Keratinocyte (primary cell): Measurements from ENCODE around the gene TRAM2. TPM values are rescaled to one million over a fixed set of nuclear protein-coding genes. Genes with fewer than 3 reads are reported as not detected.

Experiments
- DNase-seq: peaks from one replicate; pipeline ENCODE4 v3.0.0-alpha.2; 2011; ENCODE audit warnings: low read depth, missing footprints, low spot score
- FAIRE-seq: peaks from 2 replicates; lab custom pipeline; 2011; peaks lifted over from hg19 to GRCh38; lab: Jason Lieb, UNC
- H2AFZ ChIP-seq: 2 replicates; pipeline ENCODE4 v1.6.0; 2012; ENCODE audit warnings: low read length, control low read depth, inconsistent platforms; ENCODE audit not compliant: control insufficient read depth
- H3K27ac ChIP-seq: 2 replicates; pipeline ENCODE4 v1.5.1; 2011; ENCODE audit warnings: low read length; ENCODE audit not compliant: control insufficient read depth, insufficient read depth
- H3K27me3 ChIP-seq: 3 replicates; pipeline ENCODE4 v1.6.0; 2011; ENCODE audit warnings: low read length; ENCODE audit not compliant: control insufficient read depth, insufficient read depth; ENCODE audit errors: extremely low read depth
- H3K36me3 ChIP-seq, 2 experiments: 2 replicates in 1 of 2; 3 replicates in 1 of 2; pipeline ENCODE4 v1.5.1; 2011; ENCODE audit warnings: low read length in 2 of 2, mild to moderate bottlenecking in 1 of 2; ENCODE audit not compliant: control insufficient read depth in 2 of 2, insufficient read depth in 2 of 2; ENCODE audit errors: extremely low read depth in 1 of 2
- H3K4me1 ChIP-seq: 3 replicates; pipeline ENCODE4 v1.5.1; 2011; ENCODE audit warnings: low read length; ENCODE audit not compliant: control insufficient read depth, insufficient read depth; ENCODE audit errors: extremely low read depth
- H3K4me2 ChIP-seq: 3 replicates; pipeline ENCODE4 v1.6.0; 2011; ENCODE audit warnings: low read depth, low read length; ENCODE audit not compliant: control insufficient read depth, insufficient read depth; ENCODE audit errors: extremely low read depth
- H3K4me3 ChIP-seq, 3 experiments: fragments of 200-600 bp in 1 of 3; sonication (generic) in 1 of 3; 2 replicates in 2 of 3; 3 replicates in 1 of 3; pipeline ENCODE4 v1.5.1; 2011 to 2016; ENCODE audit warnings: low read length in 3 of 3, mild to moderate bottlenecking in 3 of 3, control low read depth in 2 of 3, inconsistent platforms in 1 of 3, low read depth in 1 of 3, mixed read lengths in 1 of 3, mixed run types in 1 of 3, moderate library complexity in 1 of 3; ENCODE audit not compliant: control insufficient read depth in 2 of 3, insufficient read depth in 2 of 3; ENCODE audit errors: extremely low read depth in 1 of 3
- H3K79me2 ChIP-seq: 2 replicates; pipeline ENCODE4 v1.6.0; 2012; ENCODE audit warnings: low read length; ENCODE audit not compliant: control insufficient read depth, insufficient read depth
- H3K9ac ChIP-seq: 3 replicates; pipeline ENCODE4 v1.6.0; 2011; ENCODE audit warnings: low read length; ENCODE audit not compliant: control insufficient read depth, insufficient read depth; ENCODE audit errors: extremely low read depth
- H3K9me1 ChIP-seq: 3 replicates; pipeline ENCODE4 v1.6.0; 2011; ENCODE audit warnings: low read length; ENCODE audit not compliant: control insufficient read depth, insufficient read depth; ENCODE audit errors: extremely low read depth
- H3K9me3 ChIP-seq: 2 replicates; pipeline ENCODE4 v1.5.1; 2012; ENCODE audit warnings: low read depth, low read length; ENCODE audit not compliant: control insufficient read depth
- H4K20me1 ChIP-seq: 3 replicates; pipeline ENCODE4 v1.6.0; 2011; ENCODE audit warnings: low read length; ENCODE audit not compliant: control insufficient read depth, insufficient read depth; ENCODE audit errors: extremely low read depth
- EZH2 ChIP-seq: IDR thresholded peaks from one replicate; pipeline ENCODE4 v1.6.1; 2012; ENCODE audit warnings: inconsistent platforms, mild to moderate bottlenecking, low read length, moderate library complexity
- dilution Hi-C: fragments of 300-500 bp; cut with MboI; formaldehyde crosslinking; loops from one replicate; pipeline ENCODE4 v1.7.0; 2020; ENCODE audit warnings: low sequenced_read_pairs; ENCODE audit not compliant: extremely low pct_ligation_motif_present
- polyA plus RNA-seq, 5 experiments: library from polyadenylated mRNA; depleted of rRNA in 3 of 5; stranded (reverse) in 3 of 5; stranded (forward) in 1 of 5; unstranded in 1 of 5; fragments of >200 nt; gene quantifications; 1 replicate in 1 of 5; 2 replicates in 3 of 5; 3 replicates in 1 of 5; pipeline versions ENCODE4 v1.2.1 to v1.2.3, GENCODE V29; 2011 to 2012; ENCODE audit warnings: missing spikeins in 2 of 5, low read depth in 1 of 5, low replicate concordance in 1 of 5
- TF ChIP-seq, protein P1 (sequence below), 3 experiments: IDR thresholded peaks in 1 of 3; conservative IDR thresholded peaks in 1 of 3; optimal IDR thresholded peaks in 1 of 3; 2 replicates in 2 of 3; 3 replicates in 1 of 3; pipeline versions ENCODE3 to v1.5.1; 2011; ENCODE audit warnings: low read length in 3 of 3, mild to moderate bottlenecking in 3 of 3, moderate library complexity in 2 of 3, control low read depth in 1 of 3, inconsistent platforms in 1 of 3; ENCODE audit not compliant: insufficient read depth in 2 of 3; ENCODE audit errors: extremely low read depth in 1 of 3

The TRAM2 gene
- polyA plus RNA-seq, 1 donor (not counting 4 experiments of a cell fraction or from before 2014, with no cell fraction given) = 9.2 TPM

DNA sequence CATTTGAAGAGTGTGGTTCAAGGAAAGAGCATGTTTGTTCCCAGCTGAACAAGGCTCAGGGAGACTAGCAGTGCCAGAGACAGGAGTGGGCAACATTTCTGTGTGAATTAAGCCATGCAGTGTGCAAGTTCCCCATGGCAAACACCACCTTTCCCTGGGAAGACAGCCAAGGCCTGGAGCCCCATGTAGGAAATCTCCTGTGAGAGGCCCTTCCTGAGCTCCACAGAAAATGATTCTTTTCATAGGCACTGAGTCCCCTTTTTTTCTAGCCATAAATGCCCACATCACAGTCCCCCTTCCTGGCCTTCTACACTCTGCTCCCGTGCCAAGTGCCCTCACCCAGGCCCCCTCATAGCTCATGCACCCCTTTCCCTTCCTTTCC lies 11.8 kb upstream of the TRAM2 start:
- Histone ChIP-seq H3K79me2 (no peaks in the 10 kb centered on the region), H3K4me2 (no peak overlapping the region), H3K4me1 (peaks cover 3% of the 10 kb centered on the region)

DNA sequence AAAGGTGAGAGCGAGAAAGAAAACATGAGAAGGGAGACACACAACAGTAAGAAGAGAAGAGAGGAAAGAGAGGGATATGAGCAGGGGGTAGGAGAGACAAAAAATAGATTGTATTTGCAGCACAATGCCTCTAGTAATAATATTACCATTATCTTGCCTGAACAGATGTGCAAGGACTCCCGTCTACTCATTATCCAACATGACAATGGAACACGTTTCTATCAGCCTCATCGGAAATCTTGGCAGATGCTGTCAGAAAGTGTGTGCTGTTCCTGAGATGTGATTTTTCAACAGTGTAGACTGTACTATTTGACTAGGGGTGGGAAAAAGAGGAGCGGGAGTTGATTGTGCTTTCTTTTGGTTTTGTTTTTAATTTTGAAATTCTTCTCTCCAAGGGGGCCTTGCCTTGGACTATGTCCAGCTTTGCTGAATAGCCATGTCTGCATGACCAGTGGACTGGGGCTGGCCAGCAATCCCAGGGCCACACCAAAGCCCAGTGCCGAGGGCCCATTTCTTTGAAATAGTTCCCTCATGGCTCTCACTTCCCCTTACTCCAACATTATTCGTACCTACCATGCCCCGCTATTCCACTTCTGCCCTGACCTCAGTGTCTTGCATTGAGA lies 11.3 kb upstream of the TRAM2 start:
- TF ChIP-seq EZH2 = no peak
- TF ChIP-seq, protein P1, sequence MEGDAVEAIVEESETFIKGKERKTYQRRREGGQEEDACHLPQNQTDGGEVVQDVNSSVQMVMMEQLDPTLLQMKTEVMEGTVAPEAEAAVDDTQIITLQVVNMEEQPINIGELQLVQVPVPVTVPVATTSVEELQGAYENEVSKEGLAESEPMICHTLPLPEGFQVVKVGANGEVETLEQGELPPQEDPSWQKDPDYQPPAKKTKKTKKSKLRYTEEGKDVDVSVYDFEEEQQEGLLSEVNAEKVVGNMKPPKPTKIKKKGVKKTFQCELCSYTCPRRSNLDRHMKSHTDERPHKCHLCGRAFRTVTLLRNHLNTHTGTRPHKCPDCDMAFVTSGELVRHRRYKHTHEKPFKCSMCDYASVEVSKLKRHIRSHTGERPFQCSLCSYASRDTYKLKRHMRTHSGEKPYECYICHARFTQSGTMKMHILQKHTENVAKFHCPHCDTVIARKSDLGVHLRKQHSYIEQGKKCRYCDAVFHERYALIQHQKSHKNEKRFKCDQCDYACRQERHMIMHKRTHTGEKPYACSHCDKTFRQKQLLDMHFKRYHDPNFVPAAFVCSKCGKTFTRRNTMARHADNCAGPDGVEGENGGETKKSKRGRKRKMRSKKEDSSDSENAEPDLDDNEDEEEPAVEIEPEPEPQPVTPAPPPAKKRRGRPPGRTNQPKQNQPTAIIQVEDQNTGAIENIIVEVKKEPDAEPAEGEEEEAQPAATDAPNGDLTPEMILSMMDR (optimal IDR thresholded peaks at IDR 0.05 in 1 of 3, IDR thresholded peaks at IDR 0.05 in 1 of 3, conservative IDR thresholded peaks at IDR 0.05 in 1 of 3; ENCODE audit: extremely low read depth in 1 of 3, insufficient read depth in 2 of 3, low read length in 3 of 3) = no peak
- H3K27ac ChIP-seq = no peak overlapping the region
- H3K9me3 ChIP-seq = no peaks in the 10 kb centered on the region
- dilution Hi-C loops = no loop called here
- H3K27me3 ChIP-seq = no peaks in the 10 kb centered on the region
- H3K4me1 ChIP-seq = peaks cover 3% of the 10 kb centered on the region
- H4K20me1 ChIP-seq = no peaks in the 10 kb centered on the region
- no peak overlapping the region for H3K4me3 ChIP-seq
- DNase-seq = no peak
- no peak for FAIRE-seq
- no peaks in the 10 kb centered on the region for H3K36me3 ChIP-seq
- H3K4me2 ChIP-seq = no peak overlapping the region
- no peak overlapping the region for H3K9ac ChIP-seq
- H2AFZ ChIP-seq = no peak overlapping the region
- no peaks in the 10 kb centered on the region for H3K79me2 ChIP-seq
- H3K9me1 ChIP-seq = no peaks in the 10 kb centered on the region

More for the DNA sequence above, 11.8 kb upstream of the TRAM2 start:
- Histone ChIP-seq H3K9me3 (no peaks in the 10 kb centered on the region), H4K20me1 (no peaks in the 10 kb centered on the region), H3K4me3 (no peak overlapping the region), H3K9me1 (no peaks in the 10 kb centered on the region), H3K27ac (no peak overlapping the region), H2AFZ (no peak overlapping the region), H3K27me3 (no peaks in the 10 kb centered on the region), H3K9ac (no peak overlapping the region), H3K36me3 (no peaks in the 10 kb centered on the region)
- TF ChIP-seq EZH2 = no peak
- TF ChIP-seq, protein P1 (optimal IDR thresholded peaks at IDR 0.05 in 1 of 3, IDR thresholded peaks at IDR 0.05 in 1 of 3, conservative IDR thresholded peaks at IDR 0.05 in 1 of 3; ENCODE audit: extremely low read depth in 1 of 3, insufficient read depth in 2 of 3, low read length in 3 of 3) = no peak
- FAIRE-seq (no peak), DNase-seq (no peak)
- dilution Hi-C loops = no loop called here
